KOPT-K1 (cell line): Measurements from ENCODE around the gene HSPA1L.
"Not testable (repeated sequence)": the region's sequence is repeated elsewhere in the genome, so short reads cannot be mapped to it uniquely, and the experiment has no call there.

Experiments
- H3K27ac ChIP-seq: fragments of 200-600 bp; sonication (generic); 2 replicates; pipeline ENCODE4 v1.5.1; 2016; ENCODE audit warnings: antibody characterized with exemption, mild to moderate bottlenecking, low read depth, low read length; ENCODE audit not compliant: poor library complexity, severe bottlenecking
- H3K36me3 ChIP-seq: fragments of 200-600 bp; sonication (generic); 2 replicates; pipeline ENCODE4 v1.5.1; 2017; ENCODE audit warnings: antibody characterized with exemption, mild to moderate bottlenecking, low read length, moderate library complexity; ENCODE audit not compliant: insufficient read depth
- H3K9me3 ChIP-seq: fragments of 200-600 bp; sonication (generic); 2 replicates; pipeline ENCODE4 v1.5.1; 2017; ENCODE audit warnings: antibody characterized with exemption, low read length, mild to moderate bottlenecking; ENCODE audit not compliant: insufficient read depth, poor library complexity, severe bottlenecking

Gene HSPA1L

GRCh38 chr6:31815025-31815838 lies at the start of gene HSPA1L, which contains the start of gene HSPA1A:
HSPA1L (minus strand) TSS chr6:31815283; CDS start chr6:31811972, 3,311 bp downstream.
HSPA1A (plus strand) TSS chr6:31815543; CDS start chr6:31815757, 214 bp downstream.
- H3K36me3 ChIP-seq, result no peaks in the 10 kb centered on the region
- H3K9me3 ChIP-seq, result no peaks in the 10 kb centered on the region
- no peak within 1 kb of the TSS for H3K27ac ChIP-seq

GRCh38 chr6:31864818-31865204 lies 49.7 kb upstream of the HSPA1L start:
- Histone ChIP-seq H3K27ac (no peak overlapping the region), H3K9me3 (no peaks in the 10 kb centered on the region), H3K36me3 (peaks cover 5% of the 10 kb centered on the region; the same call in 1 of the 2 replicates)

GRCh38 chr6:31864123-31864562 lies 49.1 kb upstream of the HSPA1L start:
- H3K9me3 ChIP-seq, result not testable (repeated sequence)
- Histone ChIP-seq H3K27ac (peak overlapping the region; percentile 63), H3K36me3 (peaks cover 12% of the 10 kb centered on the region; the same call in 1 of the 2 replicates)

GRCh38 chr6:31862344-31863235 lies 47.5 kb upstream of the HSPA1L start, which contains the start of gene NEU1:
NEU1 (minus strand) TSS chr6:31862821; CDS start chr6:31862776, 45 bp downstream.
- H3K27ac ChIP-seq, result peak within 1 kb of the TSS; percentile 63

GRCh38 chr6:31861919-31862343 lies 46.8 kb upstream of the HSPA1L start:
- Histone ChIP-seq H3K27ac (peak overlapping the region; percentile 52), H3K36me3 (peaks cover 29% of the 10 kb centered on the region), H3K9me3 (no peaks in the 10 kb centered on the region)

More at GRCh38 chr6:31862344-31863235, 47.5 kb upstream of the HSPA1L start, which contains the start of gene NEU1:
- no peaks in the 10 kb centered on the region for H3K9me3 ChIP-seq
- peaks cover 23% of the 10 kb centered on the region for H3K36me3 ChIP-seq

- Histone ChIP-seq H3K36me3 (peaks cover 30% of the 10 kb centered on the region), H3K27ac (no peak overlapping the region), H3K9me3 (no peaks in the 10 kb centered on the region)
Observed at GRCh38 chr6:31861150-31861549, 46.1 kb upstream of the HSPA1L start.

- Histone ChIP-seq H3K27ac (no peak overlapping the region), H3K36me3 (peaks cover 30% of the 10 kb centered on the region), H3K9me3 (no peaks in the 10 kb centered on the region)
Observed at GRCh38 chr6:31860349-31860748, 45.3 kb upstream of the HSPA1L start.

GRCh38 chr6:31859923-31860322 lies 44.8 kb upstream of the HSPA1L start:
- H3K27ac ChIP-seq, result no peak overlapping the region
- H3K9me3 ChIP-seq, result no peaks in the 10 kb centered on the region
- H3K36me3 ChIP-seq, result peaks cover 30% of the 10 kb centered on the region

- H3K9me3 ChIP-seq, result no peaks in the 10 kb centered on the region
- H3K27ac ChIP-seq, result no peak overlapping the region
- peaks cover 30% of the 10 kb centered on the region for H3K36me3 ChIP-seq
Observed at GRCh38 chr6:31858707-31859106, 43.6 kb upstream of the HSPA1L start.

GRCh38 chr6:31857774-31858173 lies 42.7 kb upstream of the HSPA1L start:
- H3K9me3 ChIP-seq, H3K27ac ChIP-seq: not testable (repeated sequence)
- H3K36me3 ChIP-seq, result peaks cover 30% of the 10 kb centered on the region

- not testable (repeated sequence) for H3K36me3 ChIP-seq, H3K27ac ChIP-seq, H3K9me3 ChIP-seq
Observed at GRCh38 chr6:31851980-31852718, 37.1 kb upstream of the HSPA1L start.

GRCh38 chr6:31851485-31851832 lies 36.4 kb upstream of the HSPA1L start:
- Histone ChIP-seq H3K9me3 (no peaks in the 10 kb centered on the region), H3K36me3 (no peaks in the 10 kb centered on the region), H3K27ac (no peak overlapping the region)

GRCh38 chr6:31850765-31851484 lies 35.8 kb upstream of the HSPA1L start:
- Histone ChIP-seq H3K27ac (no peak overlapping the region), H3K9me3 (no peaks in the 10 kb centered on the region), H3K36me3 (no peaks in the 10 kb centered on the region)
